NCI-H1694 treated with DMSO at 0.1 percent for 48 hours (cell line): Measurements from ENCODE around the gene NAIF1.

Experiments
- DNase-seq: peaks from one replicate; lab custom pipeline; 2025; lab: John Stamatoyannopoulos, UW

The NAIF1 gene

DNA sequence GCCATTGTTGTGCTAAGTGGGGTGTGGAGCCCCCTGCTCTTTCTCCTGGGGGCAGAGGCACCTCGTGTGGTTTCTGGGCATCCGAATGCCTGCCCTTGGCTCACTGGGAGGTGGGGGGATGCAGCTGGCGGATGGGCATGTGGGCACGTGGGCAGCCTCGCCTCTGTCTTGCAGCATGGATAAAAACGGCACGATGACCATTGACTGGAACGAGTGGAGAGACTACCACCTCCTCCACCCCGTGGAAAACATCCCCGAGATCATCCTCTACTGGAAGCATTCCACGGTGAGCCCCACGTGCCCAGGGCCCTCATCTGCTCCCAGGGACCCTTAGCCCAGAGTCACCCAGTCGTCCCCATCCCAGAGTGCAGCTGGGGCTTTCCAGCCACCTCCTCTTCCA, 35.1 kb upstream of the NAIF1 start:
- DNase-seq: no peak

GRCh38 chr9:128101690-128102089, 34.6 kb upstream of the NAIF1 start:
- DNase-seq: no peak

GRCh38 chr9:128101231-128101661, 34.1 kb upstream of the NAIF1 start:
- DNase-seq: no peak

DNA sequence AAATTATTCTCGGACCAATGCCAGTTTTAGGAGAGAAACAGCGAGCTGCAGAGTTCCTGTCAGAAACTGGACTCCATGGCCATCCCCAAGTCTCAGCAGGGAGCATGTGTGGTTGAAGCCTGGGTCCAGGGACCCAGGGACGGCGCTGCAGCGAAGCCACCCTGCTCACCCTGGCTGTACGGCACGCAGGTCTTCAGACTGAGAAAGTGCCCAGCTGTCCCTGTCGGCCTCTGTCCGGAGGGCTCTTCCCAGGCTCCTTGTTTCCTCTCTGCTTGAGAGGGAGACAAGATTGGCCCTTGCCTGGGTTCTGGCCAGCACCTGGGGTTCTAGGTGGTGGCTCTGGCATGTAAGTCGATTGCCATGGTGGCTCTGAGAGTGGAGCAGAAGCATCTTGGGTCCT, 33.5 kb upstream of the NAIF1 start:
- no peak for DNase-seq

DNA sequence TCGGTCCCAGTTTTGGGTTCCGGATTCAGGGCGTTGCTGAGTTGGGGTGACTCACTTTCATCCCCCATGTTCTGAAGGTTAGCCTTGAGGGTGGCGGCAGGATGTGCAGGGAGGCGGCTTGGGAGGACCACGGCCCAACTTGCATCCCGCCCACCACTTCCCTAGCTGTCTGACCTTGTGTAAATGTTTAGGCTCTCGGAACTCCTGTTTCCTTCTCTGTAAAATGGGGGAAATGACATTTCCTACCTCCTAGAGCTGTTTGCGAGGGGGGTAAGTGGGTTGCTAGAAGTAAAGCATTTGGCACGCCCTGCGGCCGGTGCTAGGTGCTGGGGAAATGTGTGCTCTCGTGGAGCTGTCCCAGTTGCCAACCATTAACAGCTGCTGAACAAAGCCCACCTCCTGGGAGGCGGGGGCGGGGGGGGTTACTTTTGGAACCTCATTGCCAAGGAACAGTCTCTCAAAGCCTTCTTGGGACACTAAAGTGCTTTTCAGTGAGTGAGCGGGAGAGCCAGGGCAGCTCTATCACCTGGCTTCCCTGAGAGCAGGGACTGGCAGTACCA, 32.9 kb upstream of the NAIF1 start:
- no peak for DNase-seq

GRCh38 chr9:128099231-128099931, 32.3 kb upstream of the NAIF1 start:
- no peak for DNase-seq

- peak; percentile 34 for DNase-seq
Observed at GRCh38 chr9:128098297-128099230, 31.4 kb upstream of the NAIF1 start.

GRCh38 chr9:128097543-128098296, 30.6 kb upstream of the NAIF1 start:
- DNase-seq: no peak

GRCh38 chr9:128096616-128097536, 29.8 kb upstream of the NAIF1 start:
- DNase-seq: no peak

GRCh38 chr9:128094950-128095544, 27.9 kb upstream of the NAIF1 start:
- no peak for DNase-seq

GRCh38 chr9:128094166-128094949, 27.2 kb upstream of the NAIF1 start:
- DNase-seq: peak; percentile 65

- no peak for DNase-seq
Observed at GRCh38 chr9:128093011-128093410, 25.9 kb upstream of the NAIF1 start.

DNA sequence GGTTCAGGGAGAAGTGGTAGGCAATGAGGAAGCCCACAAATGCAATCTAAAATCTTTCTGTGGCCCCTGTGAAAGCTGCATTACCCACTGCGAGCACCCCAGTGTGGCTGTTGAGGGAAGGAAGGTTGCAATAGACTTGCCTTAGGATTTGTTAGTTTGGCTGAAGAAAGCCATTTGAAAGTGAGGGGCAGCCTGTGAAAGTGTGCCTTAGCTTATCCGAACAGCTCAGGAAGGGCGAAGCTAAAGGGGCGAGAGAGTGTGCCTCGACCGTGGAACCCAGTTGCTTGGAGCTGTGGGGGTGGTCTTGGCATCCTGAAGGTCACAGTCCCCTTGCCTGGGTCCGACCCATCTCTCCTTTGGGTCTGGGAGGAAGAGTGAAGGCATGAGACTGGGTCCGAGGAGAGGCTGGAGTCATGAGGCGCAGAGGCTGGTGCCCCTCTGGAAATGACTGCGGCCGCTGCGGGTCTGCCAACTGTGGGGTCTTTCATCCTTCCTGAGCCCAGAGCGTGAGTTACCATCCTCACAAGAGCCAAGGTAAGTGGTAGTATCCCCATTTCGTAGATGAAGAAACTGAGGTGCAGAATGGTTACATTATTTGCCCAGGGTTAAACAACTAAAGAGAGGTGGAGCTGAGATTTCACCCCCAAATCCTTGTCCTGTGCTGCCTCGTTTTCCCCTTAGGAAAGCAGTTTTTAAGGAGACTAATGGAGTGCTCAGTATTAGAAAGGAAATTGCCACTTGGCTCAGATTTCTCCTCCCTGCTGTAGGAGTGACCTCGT, 25.3 kb upstream of the NAIF1 start:
- no peak for DNase-seq

DNA sequence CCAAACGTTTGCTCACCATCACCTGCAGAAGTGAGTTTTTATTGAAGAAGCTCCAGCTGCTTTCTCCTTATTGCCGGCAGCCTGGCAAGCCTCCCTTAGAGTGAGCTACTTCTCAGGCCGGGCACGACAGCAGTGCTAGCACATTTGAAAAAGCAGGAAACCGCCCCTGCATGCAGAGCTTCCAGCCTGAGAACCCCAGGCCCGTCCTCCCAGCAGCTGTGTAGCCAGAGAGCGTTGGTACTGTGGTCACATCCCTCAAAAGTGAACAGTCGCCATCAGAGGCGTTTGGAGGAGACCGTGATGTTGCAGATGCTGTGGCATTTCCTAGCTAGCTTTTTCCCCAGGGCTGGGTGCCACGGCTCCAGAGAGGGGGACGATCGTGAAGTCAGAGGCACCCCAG, 24.5 kb upstream of the NAIF1 start:
- no peak for DNase-seq

DNA sequence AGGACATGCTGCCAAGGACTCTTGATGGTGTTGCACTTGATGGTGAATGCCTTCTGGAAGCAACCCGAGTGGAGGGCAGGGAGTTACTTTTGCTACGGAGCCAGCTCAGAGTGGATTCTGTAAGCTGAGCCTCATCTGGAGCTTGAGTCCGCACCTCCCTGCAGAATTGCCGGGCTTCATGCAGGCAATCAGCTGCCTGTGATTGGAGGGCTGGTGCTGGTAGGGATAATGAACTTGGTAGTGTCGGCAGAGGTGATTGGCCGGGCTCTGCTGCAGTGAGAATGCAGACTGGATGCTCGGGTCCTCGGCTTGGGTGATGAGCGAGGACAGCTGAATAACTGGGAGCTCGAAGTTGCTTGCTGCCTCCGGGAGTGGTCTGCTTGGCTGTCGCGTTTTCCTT, 24.0 kb upstream of the NAIF1 start:
- DNase-seq: no peak

GRCh38 chr9:128089299-128089698, 22.2 kb upstream of the NAIF1 start:
- DNase-seq: no peak

GRCh38 chr9:128088253-128088945, 21.3 kb upstream of the NAIF1 start:
- no peak for DNase-seq

DNA sequence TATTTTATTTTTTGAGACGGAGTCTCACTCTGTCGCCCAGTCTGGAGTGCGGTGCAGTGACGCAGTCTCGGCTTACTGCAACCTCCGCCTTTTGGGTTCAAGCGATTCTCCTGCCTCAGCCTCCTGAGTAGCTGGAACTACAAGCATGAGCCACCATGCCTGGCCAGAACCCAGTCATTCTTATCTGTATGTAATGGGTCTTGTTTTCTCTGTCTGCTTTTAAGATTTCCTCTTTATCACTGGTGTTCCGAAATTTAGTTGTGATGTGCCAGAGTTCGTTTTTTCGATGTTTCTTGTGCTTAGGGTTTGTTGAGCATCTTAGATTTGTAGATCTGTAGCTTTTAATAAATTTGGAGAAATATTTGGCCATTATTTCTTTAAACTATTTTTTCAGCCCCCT, 20.1 kb upstream of the NAIF1 start:
- no peak for DNase-seq
